ENCODE data around the gene TP63. TPM values are rescaled to one million over a fixed set of nuclear protein-coding genes. Genes with fewer than 3 reads are reported as not detected.

The TP63 gene
- total RNA-seq, 4 donors from 2014 or later = 1.5 to 2.5 TPM; not detected in 2

GRCh38 chr3:189827108-189827507, 195.9 kb downstream of the TP63 start:
- no peaks in the 10 kb centered on the region for H3K9me3 ChIP-seq
- no peak overlapping the region for H3K27ac ChIP-seq
- TF ChIP-seq CTCF (IDR thresholded peaks at IDR 0.05) (no peak), POLR2A (IDR thresholded peaks at IDR 0.05) (no peak)
- no peaks in the 10 kb centered on the region for H3K36me3 ChIP-seq
- H3K4me1 ChIP-seq = no peaks in the 10 kb centered on the region
- DNase-seq = no peak
- H3K27me3 ChIP-seq = no peaks in the 10 kb centered on the region
- H3K4me3 ChIP-seq = no peak overlapping the region
- intact Hi-C loops (cut with DNase I; ENCODE audit: low total_unique reads) = no loop called here

- TF ChIP-seq POLR2A (IDR thresholded peaks at IDR 0.05) (no peak), CTCF (IDR thresholded peaks at IDR 0.05) (no peak)
- intact Hi-C loops (cut with DNase I; ENCODE audit: low total_unique reads) = no loop called here
- H3K27ac ChIP-seq = no peak overlapping the region
- H3K36me3 ChIP-seq = no peaks in the 10 kb centered on the region
- no peaks in the 10 kb centered on the region for H3K27me3 ChIP-seq
- H3K4me3 ChIP-seq = no peak overlapping the region
- DNase-seq = no peak
- no peaks in the 10 kb centered on the region for H3K4me1 ChIP-seq
- no peaks in the 10 kb centered on the region for H3K9me3 ChIP-seq
These were observed 199.2 kb downstream of the TP63 start for GRCh38 chr3:189830401-189830800.

- Histone ChIP-seq H3K4me1 (no peaks in the 10 kb centered on the region), H3K36me3 (no peaks in the 10 kb centered on the region), H3K27ac (no peak overlapping the region), H3K9me3 (no peaks in the 10 kb centered on the region), H3K4me3 (no peak overlapping the region), H3K27me3 (no peaks in the 10 kb centered on the region)
- TF ChIP-seq CTCF (IDR thresholded peaks at IDR 0.05) = no peak
- no peak for TF ChIP-seq POLR2A (IDR thresholded peaks at IDR 0.05)
- no peak for DNase-seq
- intact Hi-C loops (cut with DNase I; ENCODE audit: low total_unique reads) = no loop called here
These were observed 202.1 kb downstream of the TP63 start for GRCh38 chr3:189833266-189833665.

- intact Hi-C loops (cut with DNase I; ENCODE audit: low total_unique reads) = no loop called here
- no peak for DNase-seq
- Histone ChIP-seq H3K9me3 (no peaks in the 10 kb centered on the region), H3K36me3 (no peaks in the 10 kb centered on the region), H3K4me3 (no peak overlapping the region), H3K4me1 (no peaks in the 10 kb centered on the region), H3K27ac (no peak overlapping the region), H3K27me3 (no peaks in the 10 kb centered on the region)
- no peak for TF ChIP-seq POLR2A (IDR thresholded peaks at IDR 0.05)
- TF ChIP-seq CTCF (IDR thresholded peaks at IDR 0.05) = no peak
These were observed 202.8 kb downstream of the TP63 start for GRCh38 chr3:189833996-189834395.

GRCh38 chr3:189834462-189834861, 203.3 kb downstream of the TP63 start:
- TF ChIP-seq POLR2A (IDR thresholded peaks at IDR 0.05) (no peak), CTCF (IDR thresholded peaks at IDR 0.05) (no peak)
- H3K27ac ChIP-seq = no peak overlapping the region
- no peaks in the 10 kb centered on the region for H3K36me3 ChIP-seq
- no peaks in the 10 kb centered on the region for H3K4me1 ChIP-seq
- no peaks in the 10 kb centered on the region for H3K27me3 ChIP-seq
- intact Hi-C loops (cut with DNase I; ENCODE audit: low total_unique reads) = no loop called here
- DNase-seq = no peak
- H3K9me3 ChIP-seq = no peaks in the 10 kb centered on the region
- no peak overlapping the region for H3K4me3 ChIP-seq

All from uterus (tissue), 4 donors.